OCI-LY1 (cell line): ENCODE data around the gene CHMP6.

ENCODE experiments used
- H2AFZ ChIP-seq: fragments of 200-600 bp; sonication (generic), shearing (Covaris generic); 2 replicates; pipeline ENCODE4 v1.6.0; 2014; ENCODE audit warnings: antibody characterized with exemption, mild to moderate bottlenecking, low read length
- H3F3A ChIP-seq: fragments of 200-600 bp; sonication (generic), shearing (Covaris generic); 2 replicates; pipeline ENCODE4 v1.6.0; 2014; ENCODE audit warnings: mild to moderate bottlenecking, antibody characterized with exemption, low read length, moderate library complexity; ENCODE audit not compliant: insufficient read depth
- H3K27ac ChIP-seq: fragments of 200-600 bp; sonication (generic); 2 replicates; pipeline ENCODE4 v1.5.1; 2014; ENCODE audit warnings: low read length, mixed run types, mild to moderate bottlenecking, low read depth; ENCODE audit not compliant: poor library complexity, severe bottlenecking
- H3K27me3 ChIP-seq: fragments of 200-600 bp; sonication (generic); 2 replicates; pipeline ENCODE4 v1.6.0; 2014; ENCODE audit warnings: antibody characterized with exemption, mild to moderate bottlenecking, low read length, moderate library complexity; ENCODE audit not compliant: insufficient read depth
- H3K36me3 ChIP-seq: fragments of 200-600 bp; sonication (generic); 2 replicates; pipeline ENCODE4 v1.6.1; 2014; ENCODE audit warnings: mild to moderate bottlenecking, antibody characterized with exemption, low read length, moderate library complexity, mixed read lengths; ENCODE audit not compliant: insufficient read depth
- H3K4me1 ChIP-seq: fragments of 200-600 bp; sonication (generic); 2 replicates; pipeline ENCODE4 v1.5.1; 2014; ENCODE audit warnings: mild to moderate bottlenecking, low read length, moderate library complexity; ENCODE audit not compliant: insufficient read depth, severe bottlenecking
- H3K4me2 ChIP-seq: fragments of 200-600 bp; sonication (generic), shearing (Covaris generic); 2 replicates; pipeline ENCODE4 v1.6.1; 2014; ENCODE audit warnings: low read length
- H3K4me3 ChIP-seq: fragments of 200-600 bp; sonication (generic); 2 replicates; pipeline ENCODE4 v1.5.1; 2014; ENCODE audit warnings: low read length, low read depth, mild to moderate bottlenecking, mixed read lengths; ENCODE audit not compliant: poor library complexity, severe bottlenecking
- H3K79me2 ChIP-seq: fragments of 200-600 bp; shearing (Covaris generic); 2 replicates; pipeline ENCODE4 v1.6.1; 2016; ENCODE audit warnings: mixed run types, low read length, mixed read lengths; ENCODE audit not compliant: insufficient read depth
- H3K9ac ChIP-seq: fragments of 200-600 bp; sonication (generic), shearing (Covaris generic); 2 replicates; pipeline ENCODE4 v1.6.1; 2014; ENCODE audit warnings: mild to moderate bottlenecking, low read length, mixed read lengths
- H3K9me2 ChIP-seq: fragments of 200-600 bp; sonication (generic), shearing (Covaris generic); 2 replicates; pipeline ENCODE4 v1.6.1; 2014; ENCODE audit warnings: low read depth, mild to moderate bottlenecking, low read length, mixed read lengths
- H3K9me3 ChIP-seq: fragments of 200-600 bp; shearing (Covaris generic); 2 replicates; pipeline ENCODE4 v1.6.1; 2014; ENCODE audit warnings: low read length, mixed read lengths
- H4K20me1 ChIP-seq: fragments of 200-600 bp; sonication (generic), shearing (Covaris generic); 2 replicates; pipeline ENCODE4 v1.6.0; 2016; ENCODE audit warnings: mild to moderate bottlenecking, low read length; ENCODE audit not compliant: insufficient read depth
- EZH2 ChIP-seq: fragments of 200-600 bp; sonication (generic), shearing (Covaris generic); IDR thresholded peaks from 2 replicates; pipeline ENCODE4 v1.8.0; 2017; ENCODE audit warnings: borderline replicate concordance, mixed run types, mild to moderate bottlenecking, antibody characterized with exemption, low read length, moderate library complexity, mixed read lengths
- TF ChIP-seq, protein P1 (sequence below): fragments of 200-600 bp; sonication (generic), shearing (Covaris generic); IDR thresholded peaks from 2 replicates; pipeline ENCODE4 v1.5.1; 2017; ENCODE audit warnings: mild to moderate bottlenecking, antibody characterized with exemption, low read length, moderate library complexity, mixed read lengths

CHMP6 gene

GRCh38 chr17:81043725-81044427, 52.2 kb downstream of the CHMP6 start:
- peaks cover 15% of the 10 kb centered on the region; the same call in 1 of the 2 replicates for H3K27me3 ChIP-seq
- no peak overlapping the region for H3K9ac ChIP-seq
- H4K20me1 ChIP-seq, result no peaks in the 10 kb centered on the region
- H3K27ac ChIP-seq, result no peak overlapping the region
- H3K36me3 ChIP-seq, result no peaks in the 10 kb centered on the region
- no peaks in the 10 kb centered on the region for H3K9me2 ChIP-seq
- H3K79me2 ChIP-seq, result no peaks in the 10 kb centered on the region
- H3K4me2 ChIP-seq, result no peak overlapping the region
- no peak overlapping the region for H3K4me3 ChIP-seq
- H3F3A ChIP-seq, result no peaks in the 10 kb centered on the region
- TF ChIP-seq, protein P1, sequence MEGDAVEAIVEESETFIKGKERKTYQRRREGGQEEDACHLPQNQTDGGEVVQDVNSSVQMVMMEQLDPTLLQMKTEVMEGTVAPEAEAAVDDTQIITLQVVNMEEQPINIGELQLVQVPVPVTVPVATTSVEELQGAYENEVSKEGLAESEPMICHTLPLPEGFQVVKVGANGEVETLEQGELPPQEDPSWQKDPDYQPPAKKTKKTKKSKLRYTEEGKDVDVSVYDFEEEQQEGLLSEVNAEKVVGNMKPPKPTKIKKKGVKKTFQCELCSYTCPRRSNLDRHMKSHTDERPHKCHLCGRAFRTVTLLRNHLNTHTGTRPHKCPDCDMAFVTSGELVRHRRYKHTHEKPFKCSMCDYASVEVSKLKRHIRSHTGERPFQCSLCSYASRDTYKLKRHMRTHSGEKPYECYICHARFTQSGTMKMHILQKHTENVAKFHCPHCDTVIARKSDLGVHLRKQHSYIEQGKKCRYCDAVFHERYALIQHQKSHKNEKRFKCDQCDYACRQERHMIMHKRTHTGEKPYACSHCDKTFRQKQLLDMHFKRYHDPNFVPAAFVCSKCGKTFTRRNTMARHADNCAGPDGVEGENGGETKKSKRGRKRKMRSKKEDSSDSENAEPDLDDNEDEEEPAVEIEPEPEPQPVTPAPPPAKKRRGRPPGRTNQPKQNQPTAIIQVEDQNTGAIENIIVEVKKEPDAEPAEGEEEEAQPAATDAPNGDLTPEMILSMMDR, result no peak
- no peak for TF ChIP-seq EZH2
- H3K4me1 ChIP-seq, result no peaks in the 10 kb centered on the region
- H3K9me3 ChIP-seq, result no peaks in the 10 kb centered on the region
- no peak overlapping the region for H2AFZ ChIP-seq

- Histone ChIP-seq H3K9ac (no peak overlapping the region), H3F3A (no peaks in the 10 kb centered on the region), H3K9me3 (no peaks in the 10 kb centered on the region), H2AFZ (no peak overlapping the region), H3K4me3 (no peak overlapping the region), H3K27ac (no peak overlapping the region), H3K9me2 (no peaks in the 10 kb centered on the region), H3K79me2 (no peaks in the 10 kb centered on the region), H3K4me1 (no peaks in the 10 kb centered on the region), H3K36me3 (no peaks in the 10 kb centered on the region), H3K27me3 (peaks cover 10% of the 10 kb centered on the region; the same call in 1 of the 2 replicates), H3K4me2 (no peak overlapping the region), H4K20me1 (no peaks in the 10 kb centered on the region)
- no peak for TF ChIP-seq EZH2
- TF ChIP-seq, protein P1, result no peak
These were observed 52.8 kb downstream of the CHMP6 start for GRCh38 chr17:81044428-81044763.

GRCh38 chr17:81044764-81045589, 53.3 kb downstream of the CHMP6 start:
- Histone ChIP-seq H3K79me2 (no peaks in the 10 kb centered on the region), H3F3A (no peaks in the 10 kb centered on the region), H3K36me3 (no peaks in the 10 kb centered on the region), H3K9ac (no peak overlapping the region), H3K4me3 (no peak overlapping the region), H4K20me1 (no peaks in the 10 kb centered on the region), H3K27me3 (0 out of 2 replicates have a peak, but pooled peaks cover 10% of the 10 kb centered on the region), H3K9me3 (no peaks in the 10 kb centered on the region), H3K27ac (no peak overlapping the region), H2AFZ (no peak overlapping the region), H3K4me1 (no peaks in the 10 kb centered on the region), H3K9me2 (no peaks in the 10 kb centered on the region), H3K4me2 (no peak overlapping the region)
- TF ChIP-seq, protein P1, result no peak
- no peak for TF ChIP-seq EZH2
